ENCODE data around the gene RNF138.
"Not testable (repeated sequence)": the region's sequence is repeated elsewhere in the genome, so short reads cannot be mapped to it uniquely, and the experiment has no call there.

Gene RNF138

GRCh38 chr18:32096946-32097345 is 5.3 kb downstream of the RNF138 start:
- no peak for DNase-seq

DNA sequence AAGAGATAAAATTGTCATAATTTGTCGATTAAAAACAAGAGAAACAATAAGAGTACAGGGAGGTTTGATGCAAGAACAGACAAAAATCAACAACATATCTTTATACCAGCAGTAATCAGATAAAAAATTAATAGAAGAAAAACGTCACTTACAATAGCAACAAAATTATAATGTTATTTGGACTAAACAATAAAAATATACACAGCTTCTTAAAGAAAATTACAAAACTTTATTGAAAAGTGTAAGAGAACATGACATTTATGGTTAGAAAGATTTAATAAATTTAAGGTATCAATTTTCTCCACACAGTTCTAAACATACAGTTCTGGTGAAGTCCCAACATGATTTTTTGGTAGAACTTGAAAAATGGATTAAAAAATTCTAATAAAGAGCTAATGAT is 12.8 kb downstream of the RNF138 start:
- DNase-seq, result no peak

DNA sequence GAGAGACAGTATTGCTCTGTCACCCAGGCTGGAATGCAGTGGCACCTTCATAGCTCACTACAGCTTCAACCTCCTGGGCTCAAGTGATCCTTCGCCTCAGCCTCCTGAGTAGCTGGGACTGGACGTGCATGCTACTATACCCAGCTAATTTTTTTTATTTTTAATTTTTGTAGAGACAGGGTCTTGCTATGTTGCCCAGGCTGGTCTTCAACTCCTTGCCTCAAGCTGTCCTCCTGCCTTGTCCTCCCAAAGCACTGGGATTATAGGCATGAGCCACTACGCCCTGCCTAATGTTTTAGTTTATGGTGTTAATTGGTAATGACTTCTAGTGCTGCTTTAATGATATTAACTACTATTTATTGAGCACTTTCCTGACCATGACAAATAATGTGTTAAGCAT is 18.3 kb downstream of the RNF138 start:
- no peak for DNase-seq

DNA sequence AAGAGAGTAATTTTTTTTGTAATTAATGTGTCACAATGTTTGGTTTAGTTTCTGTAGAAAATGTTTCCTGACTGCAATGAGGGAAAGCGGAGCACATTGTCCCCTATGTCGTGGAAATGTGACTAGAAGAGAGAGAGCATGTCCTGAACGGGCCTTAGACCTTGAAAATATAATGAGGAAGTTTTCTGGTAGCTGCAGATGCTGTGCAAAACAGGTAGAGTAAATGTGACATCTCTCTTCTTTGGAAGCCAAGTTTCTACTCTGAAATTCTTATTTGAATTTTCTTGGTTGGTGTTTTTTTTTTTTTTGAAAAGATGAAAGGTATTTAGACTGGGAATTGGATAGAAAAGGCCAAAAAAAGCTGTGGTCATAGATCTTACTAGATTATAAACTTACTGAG is 20.0 kb downstream of the RNF138 start:
- no peak for DNase-seq

GRCh38 chr18:32112826-32113225 is 21.2 kb downstream of the RNF138 start:
- DNase-seq, result no peak

- DNase-seq, result no peak
These were observed 22.7 kb downstream of the RNF138 start for GRCh38 chr18:32114293-32114942.

DNA sequence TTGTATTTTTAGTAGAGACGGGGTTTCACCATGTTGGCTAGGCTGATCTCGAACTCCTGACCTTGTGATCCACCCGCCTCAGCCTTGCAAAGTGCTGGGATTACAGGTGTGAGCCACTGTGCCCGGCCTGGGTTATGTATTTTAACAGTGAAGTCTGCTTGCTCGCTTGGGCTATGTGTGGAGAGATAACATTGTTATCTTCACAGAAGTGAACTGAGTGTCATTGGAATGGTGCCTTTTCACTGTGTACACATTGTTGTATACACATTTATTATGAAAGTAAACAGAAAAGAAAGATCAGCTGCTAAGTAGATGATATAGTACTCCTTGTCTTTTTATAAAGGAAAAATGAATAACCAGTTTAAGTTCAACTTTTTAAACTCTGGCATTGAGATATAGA is 30.4 kb downstream of the RNF138 start:
- no peak for DNase-seq

DNA sequence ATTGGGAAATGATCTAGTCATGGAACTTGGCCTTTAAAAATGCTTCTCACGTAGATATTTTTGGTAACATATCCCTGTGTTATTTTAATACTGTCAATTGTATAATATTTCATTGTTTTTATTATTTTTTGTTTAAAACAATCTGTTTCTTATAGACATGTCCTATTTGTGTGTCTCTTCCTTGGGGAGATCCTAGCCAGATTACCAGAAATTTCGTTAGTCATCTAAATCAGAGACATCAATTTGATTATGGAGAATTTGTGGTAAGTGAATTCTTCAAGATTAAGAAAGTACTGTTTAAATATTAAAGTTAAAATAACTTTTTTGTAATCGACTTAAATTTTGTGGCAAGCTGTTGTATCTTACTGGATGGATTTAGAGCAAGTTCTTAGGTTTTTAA is 34.9 kb downstream of the RNF138 start:
- no peak for DNase-seq

- DNase-seq, result no peak
These were observed 44.0 kb downstream of the RNF138 start for GRCh38 chr18:32135625-32136024.

DNA sequence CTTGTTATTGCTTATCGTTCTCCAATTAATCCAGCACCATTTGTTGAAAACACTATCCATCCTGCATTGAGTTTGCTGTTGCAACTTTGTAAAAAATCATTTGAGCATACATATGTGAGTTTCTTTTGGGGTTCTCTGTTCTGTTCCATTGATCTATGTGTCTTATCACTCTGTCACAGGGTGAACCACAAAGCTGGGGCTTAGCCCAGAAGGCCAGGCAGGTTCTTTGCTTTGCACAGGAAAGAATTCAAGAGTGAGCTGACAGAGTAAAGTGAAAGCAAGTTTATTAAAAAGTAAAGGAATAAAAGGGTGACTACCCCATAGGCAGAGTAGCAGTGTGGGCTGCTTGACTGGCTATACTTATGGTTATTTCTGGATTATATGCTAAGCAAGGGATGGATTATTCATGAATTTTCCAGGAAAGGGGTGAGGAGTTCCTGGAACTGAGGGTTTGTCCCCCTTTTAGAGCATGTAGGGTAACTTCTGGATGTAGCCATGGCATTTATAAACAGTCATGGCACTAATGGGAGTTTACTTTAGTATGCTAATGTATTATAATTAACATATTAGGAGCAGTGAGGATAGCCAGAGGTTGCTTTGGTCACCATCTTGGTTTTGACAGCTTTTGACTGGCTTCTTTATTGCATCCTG is 46.8 kb downstream of the RNF138 start:
- no peak for DNase-seq

- no peak for DNase-seq
These were observed 48.2 kb downstream of the RNF138 start for GRCh38 chr18:32139835-32140283.

DNA sequence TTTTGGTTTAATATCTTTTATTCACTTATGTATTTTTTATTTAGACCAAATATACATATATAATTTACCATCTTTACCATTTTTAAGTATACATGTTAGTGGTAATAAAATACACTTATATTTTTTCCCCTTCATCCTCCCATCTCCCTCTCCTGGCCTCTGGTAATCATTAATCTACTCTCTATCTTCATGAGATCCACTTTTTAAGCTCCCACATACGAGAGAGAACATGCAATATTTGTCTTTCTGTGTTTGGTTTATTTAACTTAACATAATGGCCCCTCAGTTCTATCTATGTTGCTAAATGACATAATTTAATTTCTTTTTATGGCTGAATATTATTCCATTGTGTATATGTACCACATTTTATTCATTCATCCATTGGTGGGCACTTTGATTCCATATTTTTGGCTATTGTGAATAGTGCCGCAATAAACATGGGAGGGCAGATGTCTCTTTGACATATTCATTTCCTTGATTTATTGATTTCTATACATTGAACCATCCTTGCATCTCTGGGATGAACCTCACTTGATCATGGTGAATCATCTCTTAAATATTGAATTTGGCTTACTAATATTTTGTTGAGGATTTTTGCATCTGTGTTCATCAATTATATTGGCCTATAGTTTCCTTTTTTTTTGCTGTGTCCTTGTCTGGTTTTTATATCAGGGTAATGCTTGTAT is 56.7 kb downstream of the RNF138 start:
- no peak for DNase-seq

- DNase-seq, result no peak
These were observed 61.2 kb downstream of the RNF138 start for GRCh38 chr18:32152705-32153448.

GRCh38 chr18:32156855-32157254 is 65.2 kb downstream of the RNF138 start:
- DNase-seq, result no peak

GRCh38 chr18:32157580-32157979 is 65.9 kb downstream of the RNF138 start:
- DNase-seq, result no peak

DNA sequence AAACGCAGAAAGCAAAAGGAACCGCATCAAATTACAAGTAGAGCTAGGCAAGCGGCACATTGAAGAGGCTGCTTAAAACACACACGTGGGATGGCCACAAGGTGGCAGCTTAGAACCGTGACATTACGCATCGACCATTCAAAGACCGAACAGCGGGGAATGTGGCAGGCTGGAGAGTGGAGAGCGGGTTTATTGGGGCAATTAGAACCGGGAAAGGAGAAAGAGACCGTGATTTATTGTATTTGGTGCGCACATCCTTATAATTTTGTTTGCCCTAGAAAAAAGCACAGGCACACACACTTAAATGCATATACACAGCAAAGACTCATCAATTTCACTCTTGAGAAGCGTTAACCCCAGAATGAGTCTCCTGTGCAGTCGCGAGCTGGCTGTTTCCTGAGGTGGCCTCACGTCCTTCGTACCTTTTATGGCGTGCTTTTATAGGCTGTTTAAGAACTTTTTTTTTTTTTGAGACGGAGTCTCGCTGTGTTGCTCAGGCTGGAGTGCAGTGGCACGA is 66.5 kb downstream of the RNF138 start:
- DNase-seq, result peak; percentile 86

DNA sequence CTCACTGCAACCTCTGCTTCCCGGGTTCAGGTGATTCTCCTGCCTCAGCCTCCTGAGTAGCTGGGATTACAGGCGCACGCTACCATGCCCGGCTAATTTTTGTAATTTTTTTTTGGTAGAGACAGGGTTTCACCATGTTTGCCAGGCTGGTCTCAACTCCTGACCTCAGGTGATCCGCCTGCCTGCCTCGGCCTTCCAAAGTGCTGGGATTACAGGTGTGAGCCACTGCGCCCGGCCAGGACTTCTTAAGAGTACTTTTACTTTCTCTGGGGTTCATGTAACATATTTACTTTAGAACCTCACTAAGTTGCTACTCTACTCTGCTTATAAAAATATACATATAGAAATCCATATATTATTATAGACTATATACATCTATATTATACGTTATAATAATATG is 67.0 kb downstream of the RNF138 start:
- not testable (repeated sequence) for DNase-seq

- DNase-seq, result no peak
These were observed 68.9 kb downstream of the RNF138 start for GRCh38 chr18:32160547-32160946.

- no peak for DNase-seq
These were observed 76.5 kb downstream of the RNF138 start for GRCh38 chr18:32167980-32168730.

DNA sequence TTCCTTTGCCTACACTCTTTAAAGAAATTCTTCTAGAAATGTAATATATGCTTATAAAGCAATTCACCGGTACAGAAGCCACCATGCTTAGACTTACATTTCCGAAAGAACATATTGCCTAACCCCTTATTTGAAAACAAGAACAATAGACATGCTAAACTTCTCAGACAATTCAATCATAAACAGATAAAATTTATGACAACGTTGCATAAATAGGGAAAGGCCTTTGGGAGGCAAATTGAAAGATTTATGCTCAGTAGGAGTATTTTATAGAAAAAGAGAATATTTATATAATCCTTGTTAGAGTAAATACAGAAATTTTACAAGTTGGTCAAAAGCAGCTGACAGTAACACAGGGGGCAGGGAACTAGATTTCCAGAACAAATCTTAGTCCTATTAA is 82.0 kb downstream of the RNF138 start:
- DNase-seq, result no peak

DNA sequence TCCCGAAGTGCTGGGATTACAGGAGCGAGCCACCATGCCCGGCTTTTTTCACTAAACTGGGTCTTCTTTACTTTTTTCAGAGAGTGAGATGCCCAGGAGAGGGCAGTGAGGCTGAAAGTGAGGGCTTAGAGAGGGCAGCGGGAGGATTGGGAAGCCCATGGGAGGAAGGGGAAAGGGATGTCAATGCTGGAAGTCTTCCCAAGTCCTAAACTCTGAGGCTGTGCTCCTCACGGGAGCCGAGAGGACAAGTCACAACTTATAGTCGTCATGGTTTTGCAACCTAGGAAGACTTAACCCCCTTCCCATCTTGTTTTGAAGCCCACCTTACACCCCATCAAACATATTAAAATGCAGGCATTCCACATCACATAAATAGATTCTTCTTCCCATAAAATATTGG is 83.0 kb downstream of the RNF138 start:
- no peak for DNase-seq

DNA sequence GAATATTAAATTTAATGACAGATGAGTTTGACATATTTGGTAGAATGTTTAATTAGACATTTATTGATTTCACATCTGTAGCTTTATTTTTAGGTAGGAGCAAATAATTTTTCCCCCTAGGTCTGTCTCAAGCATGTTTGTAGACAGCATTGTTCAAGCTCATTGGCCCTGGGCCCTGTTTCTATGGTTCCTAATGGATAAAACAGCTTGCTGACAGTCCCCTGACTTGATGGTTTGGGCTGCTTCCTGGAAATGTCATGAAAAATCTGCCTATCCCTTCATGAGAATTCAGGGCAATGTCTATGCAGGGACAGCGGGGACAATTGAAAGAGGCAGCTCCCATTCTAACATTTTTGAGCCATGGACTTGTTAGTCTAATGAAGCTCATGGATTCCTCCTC is 83.6 kb downstream of the RNF138 start:
- peak; percentile 2 for DNase-seq

GRCh38 chr18:32176745-32177144 is 85.1 kb downstream of the RNF138 start:
- not testable (repeated sequence) for DNase-seq

Data from midbrain (tissue), 1 donor.